HG02642 (cell line): ENCODE measurements around the gene NAGLU.

Experiments used
- ATAC-seq: cut with Tn5 transposase; IDR thresholded peaks from one replicate; pipeline ENCODE4 v1.9.1; 2021; ENCODE audit warnings: mild to moderate bottlenecking; ENCODE audit not compliant: unreplicated experiment, poor library complexity

Gene NAGLU

GRCh38 chr17:42585353-42585752 is 49.3 kb downstream of the NAGLU start:
- no peak for ATAC-seq

GRCh38 chr17:42586514-42587230 is 50.6 kb downstream of the NAGLU start:
- ATAC-seq: peak; percentile 51

GRCh38 chr17:42590886-42591285 is 54.8 kb downstream of the NAGLU start:
- no peak for ATAC-seq

- no peak for ATAC-seq
Measured at GRCh38 chr17:42591411-42591810, 55.4 kb downstream of the NAGLU start.
